ENCODE data around the gene DOHH.

DNA sequence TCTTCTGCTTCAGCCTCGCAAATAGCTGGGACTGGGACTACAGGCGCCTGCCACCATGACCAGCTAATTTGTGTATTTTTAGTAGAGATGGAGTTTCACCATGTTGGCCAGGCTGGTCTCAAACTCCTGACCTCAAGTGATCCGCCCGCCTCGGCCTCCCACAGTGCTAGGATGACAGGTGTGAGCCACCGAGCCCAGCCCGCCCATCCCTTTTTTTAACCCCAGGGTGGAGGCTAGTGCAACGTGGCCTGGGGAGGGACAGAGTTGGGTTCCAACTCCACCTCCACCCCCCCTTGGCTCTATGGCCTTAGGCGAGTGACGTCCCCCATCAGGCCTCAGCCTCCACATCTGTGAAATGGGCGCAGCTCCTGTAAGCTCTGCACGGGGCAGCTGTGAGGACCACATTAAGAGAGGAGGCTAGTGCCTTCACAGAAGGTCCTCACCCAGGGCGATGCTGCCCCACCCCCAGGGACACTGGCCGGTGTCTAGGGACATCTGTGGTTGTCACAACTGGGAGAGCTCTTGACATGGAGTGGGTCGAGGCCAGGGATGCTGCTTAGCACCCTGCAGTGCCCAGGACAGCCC, 57.9 kb downstream of the DOHH start:
- TF ChIP-seq CTCF (conservative IDR thresholded peaks at IDR 0.05; ENCODE audit: low read depth in 2 of 2) = no peak
- TF ChIP-seq EZH2 (IDR thresholded peaks at IDR 0.05; ENCODE audit: low read depth, unreplicated experiment) = no peak
- TF ChIP-seq EZH2phosphoT487 (IDR thresholded peaks at IDR 0.05; ENCODE audit: unreplicated experiment) = no peak
- TF ChIP-seq POLR2AphosphoS5 (IDR thresholded peaks at IDR 0.05; ENCODE audit: low read depth) = no peak
- no peak for TF ChIP-seq JUNB (IDR thresholded peaks at IDR 0.05; ENCODE audit: unreplicated experiment)
- no peak for TF ChIP-seq REST (IDR thresholded peaks at IDR 0.05; ENCODE audit: unreplicated experiment)
